ENCODE data around the gene EIF2AK2.

EIF2AK2 gene

DNA sequence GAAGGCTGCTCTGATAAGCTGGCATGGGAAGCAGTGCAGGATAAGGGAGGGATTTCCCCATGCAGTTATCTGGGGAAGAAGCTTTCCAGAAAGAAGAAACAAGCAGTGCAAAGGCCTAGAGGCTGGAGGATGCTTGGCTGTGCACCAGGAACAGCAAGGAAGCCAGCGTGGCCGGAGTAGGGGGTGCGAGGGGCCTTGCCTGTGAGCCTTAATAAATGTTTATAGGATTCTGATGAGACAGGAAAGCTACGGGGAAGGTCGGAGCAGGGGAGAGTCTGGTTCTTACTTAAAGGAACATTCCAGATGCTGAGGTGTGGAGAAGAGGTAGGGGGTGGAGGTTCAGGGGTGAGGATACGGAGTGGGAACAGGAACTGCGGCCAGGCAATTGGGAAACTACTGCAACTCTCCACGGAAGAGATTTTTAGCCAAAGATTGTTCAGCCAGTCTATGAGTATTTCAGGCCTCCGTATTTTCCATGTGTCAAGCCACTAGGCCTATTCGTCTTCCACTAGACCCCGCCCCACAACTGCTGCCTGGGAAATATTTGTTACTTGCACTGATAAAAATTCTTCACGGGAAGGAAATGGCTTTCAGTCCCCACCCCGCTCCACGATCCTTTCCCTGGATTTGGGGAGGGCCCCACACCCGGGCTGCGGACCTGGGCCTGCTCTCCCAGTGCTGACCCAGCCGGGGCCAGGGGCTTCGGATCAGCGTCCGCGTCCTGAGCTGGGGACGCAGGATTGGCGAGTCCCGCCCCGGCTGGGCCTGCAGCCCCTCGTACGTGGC is 516 bp downstream of the EIF2AK2 start:
- H3K27ac Mint-ChIP-seq (ENCODE audit: low read depth), result peak overlapping the region; percentile 94
- no peaks in the 10 kb centered on the region for H3K27me3 Mint-ChIP-seq
- peak overlapping the region; percentile 89 for H3K4me3 Mint-ChIP-seq
- H3K36me3 Mint-ChIP-seq (ENCODE audit: insufficient read depth), result peaks cover 9% of the 10 kb centered on the region
- peak; percentile 25 for ATAC-seq (replicated peaks; ENCODE audit: extremely low read depth, poor library complexity, severe bottlenecking)
- DNase-seq (ENCODE audit: low spot score in 2 of 2), result peak in 1 of 2 donors; percentile 18
- H3K9me3 Mint-ChIP-seq, result peaks cover 6% of the 10 kb centered on the region
- H3K4me1 Mint-ChIP-seq, result peaks cover 46% of the 10 kb centered on the region

DNA sequence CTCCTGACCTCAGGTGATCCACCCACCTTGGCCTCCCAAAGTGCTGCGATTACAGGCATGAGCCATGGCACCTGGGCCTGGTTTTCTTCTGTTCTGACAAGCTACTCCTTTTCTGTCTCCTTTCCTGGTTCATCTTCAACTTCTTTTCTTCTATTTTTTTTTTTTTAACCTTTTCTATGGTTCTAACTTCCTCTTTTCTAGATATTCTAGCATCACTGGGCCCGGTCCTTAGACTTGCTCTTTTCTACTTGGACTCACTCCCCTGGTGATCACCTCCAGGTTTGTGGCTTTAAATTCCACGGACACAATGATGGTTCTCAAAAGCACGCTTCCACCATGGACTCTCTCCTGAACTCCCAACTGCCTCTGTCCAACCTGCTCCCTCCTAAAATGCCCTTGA is 2.0 kb downstream of the EIF2AK2 start:
- Mint-ChIP-seq H3K9me3 (peaks cover 6% of the 10 kb centered on the region), H3K36me3 (ENCODE audit: insufficient read depth) (peaks cover 9% of the 10 kb centered on the region), H3K27ac (ENCODE audit: low read depth) (peak overlapping the region; percentile 94), H3K27me3 (no peaks in the 10 kb centered on the region), H3K4me3 (no peak overlapping the region), H3K4me1 (peaks cover 55% of the 10 kb centered on the region)
- ATAC-seq (replicated peaks; ENCODE audit: extremely low read depth, poor library complexity, severe bottlenecking) (no peak), DNase-seq (ENCODE audit: low spot score in 2 of 2) (no peak)

DNA sequence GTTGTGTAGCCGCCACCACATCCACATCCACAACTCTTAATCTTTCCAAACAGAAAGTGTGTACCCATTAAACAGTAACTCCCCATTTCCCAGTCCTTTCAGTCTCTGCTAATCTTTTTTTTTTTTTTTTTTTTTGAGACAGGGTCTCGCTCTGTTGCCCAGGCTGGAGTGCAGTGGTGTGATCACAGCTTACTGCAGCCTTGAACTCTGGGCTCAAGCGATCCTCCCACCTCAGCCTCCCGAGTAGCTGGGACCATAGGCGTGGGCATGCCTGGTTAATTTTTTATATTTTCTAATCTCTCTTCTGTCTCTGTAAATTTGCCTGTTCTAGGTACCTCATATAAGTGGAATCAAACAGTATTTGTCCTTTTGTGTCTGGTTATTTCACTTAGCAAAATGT is 3.6 kb downstream of the EIF2AK2 start:
- DNase-seq (ENCODE audit: low spot score in 2 of 2) (no peak), ATAC-seq (replicated peaks; ENCODE audit: extremely low read depth, poor library complexity, severe bottlenecking) (no peak)
- Mint-ChIP-seq H3K4me1 (peaks cover 61% of the 10 kb centered on the region), H3K4me3 (no peak overlapping the region), H3K27me3 (no peaks in the 10 kb centered on the region), H3K27ac (ENCODE audit: low read depth) (peak overlapping the region; percentile 3), H3K36me3 (ENCODE audit: insufficient read depth) (peaks cover 17% of the 10 kb centered on the region), H3K9me3 (peaks cover 6% of the 10 kb centered on the region)

DNA sequence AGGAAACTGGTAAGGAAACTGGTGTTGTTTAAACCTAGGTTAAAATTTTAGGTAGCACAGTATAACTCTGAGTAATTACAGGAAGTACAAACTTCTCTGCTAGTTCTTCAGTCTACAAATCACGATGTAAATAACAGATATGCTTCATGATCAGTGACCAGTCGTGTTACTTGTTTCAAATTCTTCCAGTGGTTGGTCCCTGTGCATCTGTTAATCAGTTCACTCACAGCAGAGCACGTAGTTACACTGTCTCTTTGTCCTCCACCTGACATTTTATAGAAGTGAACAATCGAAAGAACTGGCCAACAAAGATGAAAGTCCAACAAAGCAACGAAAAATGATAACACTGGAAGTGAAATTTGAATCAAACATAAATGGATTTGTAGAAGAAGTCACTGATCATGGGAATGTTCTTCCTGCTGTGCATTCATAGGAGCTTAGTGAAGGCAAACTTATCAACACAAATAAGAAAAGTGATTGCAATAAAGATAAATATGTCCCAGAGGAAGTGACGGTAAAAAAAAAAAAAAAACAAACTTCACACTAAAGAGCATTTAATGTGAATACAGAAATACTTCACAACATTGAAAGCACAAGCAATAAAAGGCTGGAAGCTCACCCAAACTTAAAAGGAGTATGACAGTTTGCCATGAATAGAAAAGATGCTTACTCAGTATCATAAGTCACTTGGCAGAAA is 7.0 kb downstream of the EIF2AK2 start:
- no peak for DNase-seq (ENCODE audit: low spot score in 2 of 2)
- Mint-ChIP-seq H3K4me1 (peaks cover 37% of the 10 kb centered on the region), H3K9me3 (peaks cover 6% of the 10 kb centered on the region), H3K4me3 (peak overlapping the region; percentile 64), H3K27me3 (no peaks in the 10 kb centered on the region), H3K36me3 (ENCODE audit: insufficient read depth) (peaks cover 37% of the 10 kb centered on the region), H3K27ac (ENCODE audit: low read depth) (peak overlapping the region; percentile 79)
- peak; percentile 80 for ATAC-seq (replicated peaks; ENCODE audit: extremely low read depth, poor library complexity, severe bottlenecking)

DNA sequence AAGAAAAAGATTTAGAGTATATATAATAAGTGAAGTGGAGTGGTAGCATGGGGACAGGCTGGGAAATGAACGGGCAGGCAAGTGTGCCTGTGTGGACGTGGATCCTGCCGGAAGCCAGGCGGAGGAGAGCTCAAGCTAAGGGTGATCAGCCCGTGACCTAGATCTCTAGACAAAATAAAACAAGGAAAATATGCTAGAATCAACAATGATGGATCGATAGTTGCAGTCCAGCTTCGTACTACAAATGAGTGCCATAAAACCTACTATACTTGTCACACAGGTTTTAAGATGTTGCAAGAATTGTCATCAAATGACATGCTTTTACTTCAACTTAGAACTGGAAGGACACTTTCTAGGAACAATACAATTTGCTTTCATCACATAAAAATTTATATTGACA is 8.5 kb downstream of the EIF2AK2 start:
- Mint-ChIP-seq H3K27me3 (no peaks in the 10 kb centered on the region), H3K4me1 (peaks cover 34% of the 10 kb centered on the region), H3K36me3 (ENCODE audit: insufficient read depth) (peaks cover 38% of the 10 kb centered on the region), H3K4me3 (no peak overlapping the region), H3K27ac (ENCODE audit: low read depth) (peak overlapping the region; percentile 58), H3K9me3 (peaks cover 6% of the 10 kb centered on the region)
- ATAC-seq (replicated peaks; ENCODE audit: extremely low read depth, poor library complexity, severe bottlenecking) (no peak), DNase-seq (ENCODE audit: low spot score in 2 of 2) (no peak)

DNA sequence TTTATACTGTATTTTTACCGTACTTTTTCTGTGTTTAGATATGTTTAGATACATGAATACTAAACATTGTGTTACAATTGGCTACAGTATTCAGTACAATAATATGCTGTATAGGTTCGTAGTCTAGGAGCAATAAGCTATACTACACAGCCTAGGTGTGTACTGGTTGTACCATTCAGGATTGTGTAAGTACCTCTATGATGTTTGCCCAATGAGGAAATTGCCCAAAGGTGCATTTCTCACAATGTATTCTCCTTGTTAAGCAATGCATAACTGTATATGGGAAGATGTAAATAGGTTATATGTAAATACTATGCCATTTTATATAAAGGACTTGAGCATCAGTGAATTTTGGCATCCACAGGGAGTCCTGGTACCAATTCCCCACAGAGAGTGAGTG is 10.7 kb downstream of the EIF2AK2 start:
- H3K4me3 Mint-ChIP-seq, result no peak overlapping the region
- H3K9me3 Mint-ChIP-seq, result no peaks in the 10 kb centered on the region
- peaks cover 22% of the 10 kb centered on the region for H3K4me1 Mint-ChIP-seq
- peaks cover 50% of the 10 kb centered on the region for H3K36me3 Mint-ChIP-seq (ENCODE audit: insufficient read depth)
- no peaks in the 10 kb centered on the region for H3K27me3 Mint-ChIP-seq
- no peak overlapping the region for H3K27ac Mint-ChIP-seq (ENCODE audit: low read depth)
- ATAC-seq (replicated peaks; ENCODE audit: extremely low read depth, poor library complexity, severe bottlenecking) (no peak), DNase-seq (ENCODE audit: low spot score in 2 of 2) (no peak)

DNA sequence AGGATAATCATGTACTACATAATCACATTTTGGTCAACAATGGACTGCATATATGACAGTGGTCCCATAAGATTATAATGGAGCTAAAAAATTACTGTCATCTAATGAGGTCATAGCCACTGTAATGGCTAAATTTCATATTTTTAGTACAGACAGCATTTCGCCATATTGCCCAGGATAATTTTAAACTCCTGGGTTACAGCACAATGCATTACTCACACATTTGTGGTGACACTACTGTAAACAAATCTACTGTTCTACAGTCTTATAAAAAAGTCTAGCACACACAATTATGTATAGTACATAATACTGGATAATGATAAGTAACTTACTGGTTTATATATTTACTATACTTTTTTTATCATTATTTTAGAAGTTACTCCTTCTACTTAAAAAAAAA is 12.8 kb downstream of the EIF2AK2 start:
- Mint-ChIP-seq H3K27me3 (no peaks in the 10 kb centered on the region), H3K36me3 (ENCODE audit: insufficient read depth) (peaks cover 64% of the 10 kb centered on the region), H3K9me3 (no peaks in the 10 kb centered on the region), H3K4me1 (peaks cover 10% of the 10 kb centered on the region), H3K4me3 (no peak overlapping the region), H3K27ac (ENCODE audit: low read depth) (no peak overlapping the region)
- no peak for DNase-seq (ENCODE audit: low spot score in 2 of 2)
- ATAC-seq (replicated peaks; ENCODE audit: extremely low read depth, poor library complexity, severe bottlenecking), result no peak

DNA sequence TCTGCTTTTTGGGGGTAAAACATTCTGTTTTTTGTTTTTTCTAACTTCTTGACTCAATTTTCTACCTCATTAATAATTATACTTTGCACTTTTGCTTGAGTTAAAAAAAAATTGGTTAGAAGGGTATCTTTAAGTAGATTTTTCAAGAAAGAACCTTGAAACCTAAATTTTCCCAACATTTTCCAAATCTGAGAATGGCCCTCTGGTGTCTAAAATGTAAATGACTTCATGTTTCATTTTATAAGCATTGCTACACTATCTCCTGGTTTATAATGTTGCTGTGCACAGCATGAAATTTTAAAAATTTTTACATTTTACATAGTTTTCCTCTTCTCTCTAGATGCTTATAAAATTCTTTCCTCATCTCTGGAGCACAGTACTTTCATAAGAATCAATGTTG is 14.2 kb downstream of the EIF2AK2 start:
- Mint-ChIP-seq H3K27me3 (no peaks in the 10 kb centered on the region), H3K27ac (ENCODE audit: low read depth) (peak overlapping the region; percentile 68), H3K4me1 (peaks cover 5% of the 10 kb centered on the region), H3K36me3 (ENCODE audit: insufficient read depth) (peaks cover 61% of the 10 kb centered on the region), H3K9me3 (no peaks in the 10 kb centered on the region), H3K4me3 (no peak overlapping the region)
- ATAC-seq (replicated peaks; ENCODE audit: extremely low read depth, poor library complexity, severe bottlenecking), result no peak
- no peak for DNase-seq (ENCODE audit: low spot score in 2 of 2)

DNA sequence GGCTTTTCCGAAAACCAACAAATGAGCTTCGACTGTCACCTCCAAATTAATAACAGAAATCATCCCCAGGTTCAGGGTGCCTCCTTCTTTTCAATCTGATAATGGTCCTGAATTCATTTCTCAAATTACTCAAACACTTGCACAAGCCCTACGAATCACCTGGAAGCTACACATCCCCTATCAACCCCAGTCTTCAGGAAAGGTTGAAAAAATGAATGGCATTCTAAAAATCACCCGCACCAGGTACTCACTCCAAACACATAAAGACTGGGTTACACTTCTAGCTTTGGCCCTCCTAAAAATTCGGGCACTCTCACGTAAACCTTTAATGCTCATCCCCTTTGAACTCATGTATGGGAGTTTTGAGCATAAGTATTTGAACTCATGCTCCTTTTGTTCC is 23.9 kb downstream of the EIF2AK2 start:
- no peaks in the 10 kb centered on the region for H3K9me3 Mint-ChIP-seq
- peaks cover 16% of the 10 kb centered on the region for H3K4me1 Mint-ChIP-seq
- DNase-seq (ENCODE audit: low spot score in 2 of 2), result no peak
- no peak overlapping the region for H3K27ac Mint-ChIP-seq (ENCODE audit: low read depth)
- H3K4me3 Mint-ChIP-seq, result no peak overlapping the region
- no peaks in the 10 kb centered on the region for H3K27me3 Mint-ChIP-seq
- H3K36me3 Mint-ChIP-seq (ENCODE audit: insufficient read depth), result peaks cover 28% of the 10 kb centered on the region
- ATAC-seq (replicated peaks; ENCODE audit: extremely low read depth, poor library complexity, severe bottlenecking), result no peak

DNA sequence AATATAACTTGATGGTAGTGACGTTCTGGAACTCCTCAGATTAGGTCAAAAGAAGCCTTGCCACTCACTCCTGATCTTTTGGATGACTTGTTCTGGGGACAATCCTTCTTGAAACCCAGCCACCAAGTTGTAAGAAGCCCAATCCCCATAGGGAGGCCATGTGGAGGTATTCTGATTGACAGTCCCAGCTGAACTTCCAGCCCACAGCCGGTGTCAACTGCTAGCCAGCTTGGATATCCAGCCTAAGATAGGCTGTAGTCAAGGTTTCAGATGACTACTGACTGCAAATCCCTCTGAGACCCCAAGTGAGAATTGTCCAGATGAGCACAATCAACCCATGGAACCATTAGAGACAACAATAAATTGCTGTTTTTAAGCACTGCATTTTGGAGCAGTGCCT is 31.4 kb downstream of the EIF2AK2 start:
- H3K4me3 Mint-ChIP-seq, result no peak overlapping the region
- H3K9me3 Mint-ChIP-seq, result no peaks in the 10 kb centered on the region
- DNase-seq (ENCODE audit: low spot score in 2 of 2) (no peak), ATAC-seq (replicated peaks; ENCODE audit: extremely low read depth, poor library complexity, severe bottlenecking) (no peak)
- peaks cover 40% of the 10 kb centered on the region for H3K36me3 Mint-ChIP-seq (ENCODE audit: insufficient read depth)
- no peaks in the 10 kb centered on the region for H3K27me3 Mint-ChIP-seq
- peaks cover 4% of the 10 kb centered on the region for H3K4me1 Mint-ChIP-seq
- no peak overlapping the region for H3K27ac Mint-ChIP-seq (ENCODE audit: low read depth)

DNA sequence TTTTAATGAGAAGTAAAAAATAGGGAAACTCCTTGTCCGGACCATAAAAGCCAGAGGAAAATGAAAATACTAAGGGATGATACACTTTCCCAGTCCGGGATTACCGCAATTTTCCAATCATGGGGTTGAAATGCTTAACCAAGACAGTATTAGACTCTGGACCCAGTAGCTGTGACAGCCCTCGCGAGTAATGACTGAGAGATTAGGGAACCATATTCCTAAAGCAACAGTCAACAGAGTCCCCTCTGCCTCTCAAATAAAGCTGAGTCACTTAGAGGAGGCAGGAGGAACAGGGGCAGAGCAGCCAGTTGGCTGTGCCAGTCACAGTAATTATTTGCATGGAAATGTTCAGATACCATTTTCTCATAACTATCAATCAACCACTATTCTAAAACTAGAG is 37.6 kb downstream of the EIF2AK2 start:
- ATAC-seq (replicated peaks; ENCODE audit: extremely low read depth, poor library complexity, severe bottlenecking) (no peak), DNase-seq (ENCODE audit: low spot score in 2 of 2) (no peak)
- Mint-ChIP-seq H3K36me3 (ENCODE audit: insufficient read depth) (peaks cover 44% of the 10 kb centered on the region), H3K4me3 (no peak overlapping the region), H3K4me1 (peaks cover 8% of the 10 kb centered on the region), H3K9me3 (no peaks in the 10 kb centered on the region), H3K27ac (ENCODE audit: low read depth) (no peak overlapping the region), H3K27me3 (no peaks in the 10 kb centered on the region)

DNA sequence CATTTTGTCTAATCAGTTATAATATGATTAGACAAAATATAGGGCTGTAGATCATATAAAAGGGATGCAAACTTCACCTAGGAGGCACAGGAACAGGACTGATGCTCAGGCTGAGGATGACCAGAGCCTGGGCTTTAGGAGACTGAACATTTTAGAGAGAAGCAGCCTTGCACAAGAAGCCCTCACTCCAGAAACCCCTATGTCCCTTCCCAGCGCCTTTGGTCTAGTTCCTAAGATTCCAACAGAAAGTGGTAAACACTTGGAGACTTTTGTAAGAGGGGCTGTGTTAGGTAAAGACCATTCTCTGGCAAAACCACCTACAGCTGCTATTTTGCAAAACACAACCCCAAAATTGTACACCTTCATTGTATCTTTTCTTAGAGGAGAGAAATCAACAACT is 39.2 kb downstream of the EIF2AK2 start:
- no peaks in the 10 kb centered on the region for H3K27me3 Mint-ChIP-seq
- DNase-seq (ENCODE audit: low spot score in 2 of 2) (no peak), ATAC-seq (replicated peaks; ENCODE audit: extremely low read depth, poor library complexity, severe bottlenecking) (no peak)
- H3K27ac Mint-ChIP-seq (ENCODE audit: low read depth), result no peak overlapping the region
- H3K4me1 Mint-ChIP-seq, result peaks cover 8% of the 10 kb centered on the region
- H3K4me3 Mint-ChIP-seq, result no peak overlapping the region
- H3K9me3 Mint-ChIP-seq, result no peaks in the 10 kb centered on the region
- peaks cover 48% of the 10 kb centered on the region for H3K36me3 Mint-ChIP-seq (ENCODE audit: insufficient read depth)

DNA sequence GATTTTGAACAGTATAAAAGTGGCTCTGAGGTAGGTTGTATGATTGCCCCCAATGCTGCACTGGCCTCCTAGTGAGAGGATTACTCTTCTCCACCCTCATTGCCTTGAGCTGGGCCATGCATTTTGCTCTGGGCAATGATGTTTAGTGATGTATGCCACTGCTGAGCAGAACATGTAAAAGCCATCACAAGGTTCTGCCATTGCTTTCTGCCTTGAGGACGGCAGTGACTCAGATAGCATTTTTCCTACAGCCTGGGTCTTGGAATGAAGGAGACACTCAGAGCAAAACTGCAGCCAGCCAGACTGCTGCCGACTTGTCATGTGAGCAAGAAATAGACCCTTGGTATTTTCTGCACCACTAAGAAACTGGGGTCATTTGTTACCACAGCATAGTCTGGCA is 44.8 kb downstream of the EIF2AK2 start:
- H3K27me3 Mint-ChIP-seq, result no peaks in the 10 kb centered on the region
- no peak for DNase-seq (ENCODE audit: low spot score in 2 of 2)
- no peak overlapping the region for H3K27ac Mint-ChIP-seq (ENCODE audit: low read depth)
- ATAC-seq (replicated peaks; ENCODE audit: extremely low read depth, poor library complexity, severe bottlenecking), result no peak
- peaks cover 49% of the 10 kb centered on the region for H3K36me3 Mint-ChIP-seq (ENCODE audit: insufficient read depth)
- no peak overlapping the region for H3K4me3 Mint-ChIP-seq
- peaks cover 8% of the 10 kb centered on the region for H3K4me1 Mint-ChIP-seq
- H3K9me3 Mint-ChIP-seq, result no peaks in the 10 kb centered on the region
